Measurements from ENCODE around the gene WDR72. TPM values are rescaled to one million over a fixed set of nuclear protein-coding genes. Genes with fewer than 3 reads are reported as not detected.

The WDR72 gene
- total RNA-seq, 6 experiments from 2014 or later: 12.0 to 26.5 (median 22.4) TPM

DNA sequence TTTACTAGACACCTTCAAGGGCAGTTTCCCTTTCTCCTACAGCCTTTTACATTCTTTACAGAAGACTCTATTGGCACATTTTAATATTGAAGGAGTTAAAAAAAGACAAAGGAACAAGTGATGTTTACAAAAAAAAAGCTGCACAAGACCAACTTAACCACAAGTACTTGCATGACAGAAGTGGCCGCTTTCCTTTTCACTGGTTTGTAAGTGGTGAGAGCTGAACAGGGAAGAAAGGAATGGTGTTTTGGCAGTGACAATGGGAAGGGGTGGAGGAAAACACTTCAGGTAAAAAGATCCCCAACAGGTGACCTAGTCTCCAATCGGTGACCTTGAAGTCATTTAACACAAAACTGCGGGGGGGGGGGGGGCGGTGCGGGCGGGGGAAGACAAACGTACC, 1.1 kb downstream of the WDR72 start:
- Histone ChIP-seq H3K9me3 (no peaks in the 10 kb centered on the region), H3K36me3 (no peaks in the 10 kb centered on the region), H3K4me3 (no peak overlapping the region), H3K27ac (no peak overlapping the region), H3K27me3 (no peaks in the 10 kb centered on the region), H3K4me1 (no peaks in the 10 kb centered on the region)
- TF ChIP-seq, protein P1, sequence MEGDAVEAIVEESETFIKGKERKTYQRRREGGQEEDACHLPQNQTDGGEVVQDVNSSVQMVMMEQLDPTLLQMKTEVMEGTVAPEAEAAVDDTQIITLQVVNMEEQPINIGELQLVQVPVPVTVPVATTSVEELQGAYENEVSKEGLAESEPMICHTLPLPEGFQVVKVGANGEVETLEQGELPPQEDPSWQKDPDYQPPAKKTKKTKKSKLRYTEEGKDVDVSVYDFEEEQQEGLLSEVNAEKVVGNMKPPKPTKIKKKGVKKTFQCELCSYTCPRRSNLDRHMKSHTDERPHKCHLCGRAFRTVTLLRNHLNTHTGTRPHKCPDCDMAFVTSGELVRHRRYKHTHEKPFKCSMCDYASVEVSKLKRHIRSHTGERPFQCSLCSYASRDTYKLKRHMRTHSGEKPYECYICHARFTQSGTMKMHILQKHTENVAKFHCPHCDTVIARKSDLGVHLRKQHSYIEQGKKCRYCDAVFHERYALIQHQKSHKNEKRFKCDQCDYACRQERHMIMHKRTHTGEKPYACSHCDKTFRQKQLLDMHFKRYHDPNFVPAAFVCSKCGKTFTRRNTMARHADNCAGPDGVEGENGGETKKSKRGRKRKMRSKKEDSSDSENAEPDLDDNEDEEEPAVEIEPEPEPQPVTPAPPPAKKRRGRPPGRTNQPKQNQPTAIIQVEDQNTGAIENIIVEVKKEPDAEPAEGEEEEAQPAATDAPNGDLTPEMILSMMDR (IDR thresholded peaks at IDR 0.05): no peak
- no peak for TF ChIP-seq POLR2A (IDR thresholded peaks at IDR 0.05)
- 23% methylated on average over 4 of the region's 7 CpGs for WGBS (ENCODE audit: insufficient coverage, low coverage, low lambda C conversion rate, missing lambda C conversion rate)
- intact Hi-C loops (cut with DNase I): no loop called here
- ATAC-seq (no peak), DNase-seq (no peak)

DNA sequence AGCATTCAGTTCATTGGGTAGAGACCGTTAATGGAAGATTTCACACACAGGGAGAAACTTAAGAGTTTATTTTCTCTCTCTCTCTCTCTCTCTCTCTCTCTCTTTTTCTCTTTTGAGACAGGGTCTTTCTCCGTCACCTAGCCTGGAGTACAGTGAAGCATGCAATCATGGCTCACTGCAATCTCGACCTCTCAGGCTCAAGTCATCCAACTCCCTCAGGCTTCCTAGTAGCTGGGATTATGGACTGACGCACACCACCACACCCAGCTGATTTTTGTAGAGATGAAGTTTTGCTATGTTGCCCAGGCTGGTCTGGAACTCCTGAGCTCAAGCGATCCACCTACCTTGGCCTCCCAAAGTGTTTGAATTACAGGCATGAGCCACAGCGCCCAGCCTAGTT, 1.6 kb downstream of the WDR72 start:
- Histone ChIP-seq H3K36me3 (no peaks in the 10 kb centered on the region), H3K27me3 (no peaks in the 10 kb centered on the region), H3K4me1 (no peaks in the 10 kb centered on the region), H3K4me3 (no peak overlapping the region), H3K9me3 (no peaks in the 10 kb centered on the region), H3K27ac (no peak overlapping the region)
- ATAC-seq (no peak), DNase-seq (no peak)
- TF ChIP-seq, protein P1 (IDR thresholded peaks at IDR 0.05): no peak
- no peak for TF ChIP-seq POLR2A (IDR thresholded peaks at IDR 0.05)
- whole genome bisulfite sequencing (ENCODE audit: insufficient coverage, low coverage, low lambda C conversion rate, missing lambda C conversion rate): 88% methylated on average over 4 of the region's 6 CpGs
- intact Hi-C loops (cut with DNase I): no loop called here

DNA sequence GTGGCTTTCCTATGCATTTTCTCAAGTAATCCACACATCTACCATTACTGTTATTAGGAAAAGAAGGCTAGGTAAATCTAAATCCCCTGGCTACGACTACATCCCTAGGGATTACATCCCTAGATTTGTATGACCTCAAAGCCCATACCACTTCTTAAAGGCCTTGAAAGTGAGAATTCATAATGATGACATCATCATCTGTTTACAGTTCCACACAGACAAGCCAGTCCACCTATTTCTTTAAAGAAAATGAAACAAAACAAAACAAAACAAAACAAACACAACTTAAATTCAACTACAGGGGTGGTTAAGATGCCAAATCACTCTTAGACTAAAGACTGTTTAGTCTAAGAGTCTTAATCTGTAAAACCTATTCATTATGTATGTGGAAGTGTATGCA, 5.7 kb downstream of the WDR72 start:
- no peak for ATAC-seq
- DNase-seq: no peak
- H3K4me1 ChIP-seq: no peaks in the 10 kb centered on the region
- no peak overlapping the region for H3K27ac ChIP-seq
- H3K36me3 ChIP-seq: no peaks in the 10 kb centered on the region
- no peak for TF ChIP-seq POLR2A (IDR thresholded peaks at IDR 0.05)
- TF ChIP-seq, protein P1 (IDR thresholded peaks at IDR 0.05): no peak
- H3K27me3 ChIP-seq: no peaks in the 10 kb centered on the region
- WGBS (ENCODE audit: insufficient coverage, low coverage, low lambda C conversion rate, missing lambda C conversion rate): 80% methylated on average over 1 of the region's 1 CpG
- no peaks in the 10 kb centered on the region for H3K9me3 ChIP-seq
- no peak overlapping the region for H3K4me3 ChIP-seq
- intact Hi-C loops (cut with DNase I): no loop called here

DNA sequence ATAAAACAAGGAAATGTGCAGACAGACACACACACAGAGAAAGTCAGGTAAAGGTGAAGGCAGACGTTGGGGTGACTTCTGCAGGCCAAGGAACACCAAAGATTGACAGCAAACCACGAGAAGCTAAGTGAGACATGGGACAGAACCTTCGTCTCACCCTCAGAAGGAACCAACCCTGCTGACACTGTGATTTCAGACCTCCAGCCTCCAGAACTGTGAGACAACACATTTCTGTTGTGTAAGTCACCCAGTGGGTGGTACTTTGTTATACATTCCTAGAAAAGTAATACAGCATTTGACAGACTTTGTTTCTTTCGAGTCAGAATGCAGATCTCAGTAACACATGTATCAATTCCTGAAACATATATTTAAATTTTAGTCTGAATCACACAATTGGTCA, 7.1 kb downstream of the WDR72 start:
- no peaks in the 10 kb centered on the region for H3K9me3 ChIP-seq
- no peaks in the 10 kb centered on the region for H3K27me3 ChIP-seq
- WGBS (ENCODE audit: insufficient coverage, low coverage, low lambda C conversion rate, missing lambda C conversion rate): 64% methylated on average over 4 of the region's 4 CpGs
- H3K4me1 ChIP-seq: no peaks in the 10 kb centered on the region
- no peak for ATAC-seq
- TF ChIP-seq POLR2A (IDR thresholded peaks at IDR 0.05): no peak
- TF ChIP-seq, protein P1 (IDR thresholded peaks at IDR 0.05): no peak
- intact Hi-C loops (cut with DNase I): no loop called here
- no peaks in the 10 kb centered on the region for H3K36me3 ChIP-seq
- no peak for DNase-seq
- H3K4me3 ChIP-seq: no peak overlapping the region
- H3K27ac ChIP-seq: no peak overlapping the region

DNA sequence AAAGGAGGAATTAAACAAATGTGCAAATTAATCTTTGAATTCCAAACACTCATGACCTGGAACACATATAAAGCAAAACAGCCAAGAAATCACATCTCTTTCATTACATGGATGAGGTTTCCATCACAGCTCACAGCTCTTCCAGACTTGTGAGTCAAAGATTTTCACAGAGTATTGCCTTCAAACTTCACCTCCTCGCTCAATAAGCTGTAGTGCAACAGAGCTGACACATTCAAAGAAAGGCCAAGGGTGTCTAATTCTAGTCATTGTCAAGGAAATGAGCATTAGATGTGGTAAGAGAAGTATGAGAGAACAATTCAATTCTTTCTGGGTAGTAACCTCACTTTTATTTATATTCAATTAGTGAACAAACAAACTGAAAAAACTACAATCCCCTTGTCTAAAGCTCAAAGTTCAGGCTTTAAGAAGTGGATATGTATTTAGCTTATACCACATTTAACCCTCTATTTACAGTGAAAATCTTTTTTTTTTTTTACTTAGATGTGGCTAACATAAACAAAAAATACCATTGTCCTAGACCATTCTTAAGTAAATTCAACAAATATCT, 11.9 kb downstream of the WDR72 start:
- no peak overlapping the region for H3K27ac ChIP-seq
- no peaks in the 10 kb centered on the region for H3K27me3 ChIP-seq
- H3K36me3 ChIP-seq: no peaks in the 10 kb centered on the region
- H3K4me1 ChIP-seq: no peaks in the 10 kb centered on the region
- H3K9me3 ChIP-seq: no peaks in the 10 kb centered on the region
- TF ChIP-seq, protein P1 (IDR thresholded peaks at IDR 0.05): no peak
- TF ChIP-seq POLR2A (IDR thresholded peaks at IDR 0.05): no peak
- ATAC-seq (no peak), DNase-seq (no peak)
- H3K4me3 ChIP-seq: no peak overlapping the region
- 67% methylated on average over 1 of the region's 1 CpG for WGBS (ENCODE audit: insufficient coverage, low coverage, low lambda C conversion rate, missing lambda C conversion rate)
- intact Hi-C loops (cut with DNase I): no loop called here

Measured in right lobe of liver (tissue), 6 donors.